Measurements from ENCODE around the gene CD40LG.

The CD40LG gene

GRCh38 chrX:136627409-136627808 is 20.5 kb upstream of the CD40LG start:
- no peak for FAIRE-seq

GRCh38 chrX:136629084-136629750 is 18.7 kb upstream of the CD40LG start:
- no peak for TF ChIP-seq CTCF (IDR thresholded peaks at IDR 0.05; ENCODE audit: insufficient read depth, missing control alignments)
- FAIRE-seq (no peak), DNase-seq (ENCODE audit: insufficient read length, low spot score) (no peak)

More at GRCh38 chrX:136627409-136627808, 20.5 kb upstream of the CD40LG start:
- no peak for TF ChIP-seq CTCF (IDR thresholded peaks at IDR 0.05; ENCODE audit: insufficient read depth, missing control alignments)
- DNase-seq (ENCODE audit: insufficient read length, low spot score), result no peak

GRCh38 chrX:136630881-136631280 is 17.1 kb upstream of the CD40LG start:
- no peak for DNase-seq (ENCODE audit: insufficient read length, low spot score)
- no peak for TF ChIP-seq CTCF (IDR thresholded peaks at IDR 0.05; ENCODE audit: insufficient read depth, missing control alignments)
- no peak for FAIRE-seq

- FAIRE-seq (no peak), DNase-seq (ENCODE audit: insufficient read length, low spot score) (no peak)
- TF ChIP-seq CTCF (IDR thresholded peaks at IDR 0.05; ENCODE audit: insufficient read depth, missing control alignments), result no peak
These were observed 12.7 kb upstream of the CD40LG start for GRCh38 chrX:136635235-136635634.

GRCh38 chrX:136636121-136636520 is 11.8 kb upstream of the CD40LG start:
- DNase-seq (ENCODE audit: insufficient read length, low spot score) (no peak), FAIRE-seq (no peak)
- no peak for TF ChIP-seq CTCF (IDR thresholded peaks at IDR 0.05; ENCODE audit: insufficient read depth, missing control alignments)

- no peak for TF ChIP-seq CTCF (IDR thresholded peaks at IDR 0.05; ENCODE audit: insufficient read depth, missing control alignments)
- DNase-seq (ENCODE audit: insufficient read length, low spot score) (no peak), FAIRE-seq (no peak)
These were observed 8.3 kb upstream of the CD40LG start for GRCh38 chrX:136639506-136640176.

GRCh38 chrX:136643243-136643642 is 4.7 kb upstream of the CD40LG start:
- DNase-seq (ENCODE audit: insufficient read length, low spot score), result no peak
- no peak for FAIRE-seq

More at GRCh38 chrX:136643243-136643642, 4.7 kb upstream of the CD40LG start:
- TF ChIP-seq CTCF (IDR thresholded peaks at IDR 0.05; ENCODE audit: insufficient read depth, missing control alignments), result no peak
